GM19372 (cell line): ENCODE data around the gene DNAJC15.
"Not testable (repeated sequence)": the region's sequence is repeated elsewhere in the genome, so short reads cannot be mapped to it uniquely, and the experiment has no call there.

Source experiments
- ATAC-seq: cut with Tn5 transposase; IDR thresholded peaks from one replicate; pipeline ENCODE4 v1.9.1; 2021; ENCODE audit warnings: mild to moderate bottlenecking, low read depth, moderate library complexity; ENCODE audit not compliant: unreplicated experiment

DNAJC15 gene

DNA sequence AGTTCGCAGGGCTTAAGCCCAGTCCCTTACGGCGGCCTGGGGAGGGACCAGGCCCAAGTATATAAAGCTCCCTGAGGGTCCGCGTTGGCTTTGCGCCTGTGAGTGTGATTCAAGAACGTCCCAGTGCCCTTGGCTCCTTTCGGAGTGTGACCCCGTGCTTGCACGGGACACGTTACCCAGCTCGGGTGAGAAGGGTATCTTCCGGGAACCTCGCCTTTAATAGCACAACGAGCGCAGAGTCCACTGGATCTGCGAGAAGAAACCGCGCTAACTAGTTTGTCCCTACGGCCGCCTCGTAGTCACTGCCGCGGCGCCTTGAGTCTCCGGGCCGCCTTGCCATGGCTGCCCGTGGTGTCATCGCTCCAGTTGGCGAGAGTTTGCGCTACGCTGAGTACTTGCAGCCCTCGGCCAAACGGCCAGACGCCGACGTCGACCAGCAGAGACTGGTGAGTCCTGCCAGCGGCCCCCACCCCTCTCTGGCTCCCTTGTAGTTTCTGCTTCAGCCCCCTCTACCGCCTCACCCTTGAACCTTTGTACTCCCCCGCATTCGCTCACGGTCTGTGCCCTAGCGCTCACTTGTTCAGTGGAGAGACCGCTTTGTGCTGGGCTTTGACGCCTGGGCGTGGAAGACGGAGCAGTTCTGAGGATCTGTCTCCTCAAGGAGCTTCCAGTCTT lies at the start of gene DNAJC15:
TSS of gene DNAJC15 (plus strand) at position 298 of the 675 bp plus-strand sequence. CDS start at position 339, 41 bp downstream.
- ATAC-seq: peak; percentile 74

GRCh38 chr13:42976066-42976465 lies 47.3 kb upstream of the DNAJC15 start:
- ATAC-seq: no peak

DNA sequence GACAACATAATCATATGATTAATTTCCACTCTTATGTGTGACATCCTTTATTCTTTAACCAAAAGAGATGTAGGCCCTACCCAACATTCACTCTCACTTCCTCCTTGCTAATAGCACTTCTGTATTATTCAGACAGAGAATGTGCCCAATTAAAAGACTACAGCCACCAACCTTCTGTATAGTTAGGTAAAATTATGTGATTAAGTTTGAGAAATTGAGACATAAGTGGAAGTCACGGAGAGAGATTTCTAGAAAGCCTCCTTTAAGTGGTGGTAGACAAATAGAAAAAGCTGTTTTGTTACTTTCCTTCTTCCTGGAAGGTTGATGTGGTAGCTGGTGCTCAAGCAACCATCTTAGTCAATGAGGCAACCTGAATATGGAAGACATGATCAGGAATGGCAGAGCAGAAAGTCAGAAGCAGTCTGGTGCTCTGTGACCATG lies 46.1 kb upstream of the DNAJC15 start:
- no peak for ATAC-seq

- ATAC-seq: no peak
Observed at GRCh38 chr13:42981317-42981716, 42.1 kb upstream of the DNAJC15 start.

- ATAC-seq: no peak
Observed at GRCh38 chr13:42981853-42982252, 41.5 kb upstream of the DNAJC15 start.

DNA sequence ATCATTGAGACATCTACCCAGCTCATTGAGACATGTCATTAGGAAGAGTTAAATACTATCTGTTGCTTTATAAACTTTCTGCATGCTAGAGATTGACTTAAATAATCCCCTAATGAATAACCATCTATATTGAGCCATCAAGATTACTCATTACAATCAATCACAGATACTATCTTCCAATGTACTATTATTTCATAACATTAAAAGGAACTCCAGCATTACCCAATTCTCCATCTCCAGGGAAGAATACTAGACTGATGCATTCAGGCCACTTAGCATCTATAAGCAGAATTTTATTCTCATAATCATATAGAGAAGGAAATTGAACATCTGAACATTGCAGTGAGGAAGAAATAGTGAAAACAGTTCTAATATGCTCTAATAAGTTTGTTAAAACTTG lies 39.4 kb upstream of the DNAJC15 start:
- ATAC-seq: no peak

DNA sequence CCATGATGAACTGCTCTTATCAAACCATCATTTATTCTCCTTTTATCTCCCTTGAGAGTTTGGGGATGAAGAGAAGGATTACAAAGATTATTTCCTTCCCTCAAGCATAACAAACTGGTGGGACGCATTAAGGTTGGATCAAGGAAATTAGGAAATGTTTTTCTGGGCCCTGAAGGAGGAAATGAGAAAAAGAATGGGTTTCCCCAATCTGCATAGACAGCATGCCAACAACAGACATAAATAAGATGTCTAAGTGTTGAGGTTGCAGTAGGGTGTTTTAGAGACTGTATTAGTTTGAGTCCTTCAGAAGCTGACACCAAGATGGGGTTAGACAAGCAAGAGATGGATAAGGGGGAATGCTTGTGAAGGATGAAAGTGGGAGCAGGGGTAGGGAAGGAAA lies 38.7 kb upstream of the DNAJC15 start:
- no peak for ATAC-seq

GRCh38 chr13:42985312-42986175 lies 37.8 kb upstream of the DNAJC15 start:
- ATAC-seq: no peak

GRCh38 chr13:42986176-42986574 lies 37.2 kb upstream of the DNAJC15 start:
- no peak for ATAC-seq

- no peak for ATAC-seq
Observed at GRCh38 chr13:42990291-42991232, 32.8 kb upstream of the DNAJC15 start.

DNA sequence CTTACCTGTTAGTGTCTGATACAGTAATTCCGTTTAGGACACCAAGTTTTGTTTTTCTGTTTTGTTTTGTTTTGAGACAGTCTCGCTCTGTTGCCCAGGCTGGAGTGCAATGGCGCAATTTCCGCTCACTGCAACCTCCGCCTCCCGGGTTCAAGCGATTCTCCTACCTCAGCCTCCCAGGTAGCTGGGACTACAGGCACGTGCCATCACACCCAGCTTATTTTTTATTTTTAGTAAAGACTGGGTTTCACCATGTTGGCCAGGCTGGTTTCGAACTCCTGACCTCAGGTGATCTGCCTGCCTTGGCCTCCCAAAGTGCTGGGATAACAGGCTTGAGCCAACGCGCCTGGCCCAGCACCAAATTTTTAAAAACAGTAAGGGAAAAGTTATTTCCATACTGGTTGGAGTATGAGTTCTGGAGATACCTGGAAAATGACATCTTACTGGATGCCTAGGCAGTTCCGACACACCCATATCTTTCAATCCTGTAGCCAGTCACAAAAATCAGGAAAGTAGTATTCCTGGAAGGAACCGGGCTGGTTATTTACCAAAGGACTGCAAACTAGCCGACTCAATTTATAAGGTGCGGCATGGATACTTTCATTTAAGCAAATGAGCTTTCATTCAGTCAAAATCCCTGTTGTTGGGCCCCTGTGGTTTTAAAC lies 32.0 kb upstream of the DNAJC15 start:
- not testable (repeated sequence) for ATAC-seq

GRCh38 chr13:42991898-42992763 lies 31.3 kb upstream of the DNAJC15 start, which contains the start of gene EPSTI1:
EPSTI1 (minus strand) TSS chr13:42992241; CDS start chr13:42992165, 76 bp downstream.
- peak; percentile 73 for ATAC-seq

- ATAC-seq: no peak
Observed at GRCh38 chr13:42992764-42993122, 30.6 kb upstream of the DNAJC15 start.

DNA sequence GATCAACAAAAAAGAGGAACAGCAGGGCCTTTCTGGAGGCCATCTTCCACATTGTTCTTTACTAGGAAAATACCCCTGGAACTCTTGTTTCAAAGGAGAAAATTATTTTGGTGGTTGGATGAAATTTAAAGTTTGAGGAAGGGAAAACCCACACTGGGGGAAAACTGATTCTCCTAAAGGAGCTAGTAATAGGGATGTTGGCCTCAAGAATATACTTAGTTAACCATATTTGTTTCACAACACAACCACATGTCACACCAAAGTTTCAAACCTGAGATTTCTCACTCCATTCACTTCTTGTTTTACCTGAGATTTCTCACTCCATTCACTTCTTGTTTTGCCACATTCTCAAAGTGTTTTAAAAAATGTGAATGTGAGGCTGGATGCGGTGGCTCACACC lies 28.5 kb upstream of the DNAJC15 start:
- ATAC-seq: no peak

GRCh38 chr13:42996584-42996983 lies 26.8 kb upstream of the DNAJC15 start:
- no peak for ATAC-seq

DNA sequence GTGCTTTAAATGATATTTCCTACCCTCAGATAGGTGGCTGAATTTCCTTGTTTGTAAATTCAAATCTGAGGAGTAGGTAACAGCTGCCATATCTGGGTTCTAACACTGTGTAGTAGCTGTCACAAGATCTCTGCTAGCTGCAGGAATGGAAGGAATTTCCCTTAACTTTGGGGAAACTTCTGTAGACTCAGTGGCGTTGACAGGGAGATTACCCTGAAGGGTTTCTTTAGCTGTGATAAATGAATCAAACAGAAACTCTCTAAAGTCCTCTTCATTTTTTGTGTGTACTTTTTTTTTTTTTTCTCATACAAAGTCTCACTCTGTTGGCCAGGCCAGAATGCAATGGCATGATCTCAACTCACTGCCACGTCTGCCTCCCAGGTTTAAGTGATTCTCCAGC lies 26.0 kb upstream of the DNAJC15 start:
- ATAC-seq: no peak

DNA sequence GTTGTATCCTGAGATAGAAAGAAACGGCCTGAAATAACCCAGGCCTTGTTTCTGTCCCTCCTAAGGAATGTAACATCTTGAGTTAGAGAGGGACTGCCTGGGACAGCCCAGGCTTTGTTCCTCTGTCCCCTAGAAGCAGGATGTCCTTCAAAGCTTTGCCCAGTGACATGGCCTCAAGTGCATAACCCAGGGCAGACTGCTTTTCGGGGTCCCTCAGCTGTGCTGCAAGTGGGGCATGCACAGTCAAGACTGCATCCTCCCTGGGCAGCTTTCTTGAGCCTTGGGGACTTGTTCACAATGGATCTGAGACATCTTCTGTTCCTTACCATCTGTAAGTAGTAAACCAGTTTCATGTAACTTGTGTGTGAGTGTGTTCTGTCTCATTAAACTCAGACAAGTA lies 23.9 kb upstream of the DNAJC15 start:
- no peak for ATAC-seq

DNA sequence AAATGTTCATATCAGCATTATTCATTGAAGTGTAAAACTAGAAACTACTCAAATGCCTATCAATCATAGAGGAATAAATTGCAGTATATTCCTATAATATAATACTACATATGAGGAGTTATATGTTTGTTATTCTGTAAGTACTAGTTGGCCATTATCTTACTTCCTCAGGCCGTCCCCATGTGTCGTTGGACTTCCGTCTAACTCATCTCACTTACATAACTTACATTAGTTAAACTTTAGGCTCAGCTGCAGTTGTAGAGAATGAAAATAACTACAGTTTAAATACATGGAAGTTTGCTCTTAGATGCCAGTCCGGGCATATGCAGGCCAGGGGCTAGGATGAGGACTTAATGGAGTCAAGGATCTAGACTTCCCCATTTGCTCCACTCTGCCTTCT lies 22.7 kb upstream of the DNAJC15 start:
- no peak for ATAC-seq

DNA sequence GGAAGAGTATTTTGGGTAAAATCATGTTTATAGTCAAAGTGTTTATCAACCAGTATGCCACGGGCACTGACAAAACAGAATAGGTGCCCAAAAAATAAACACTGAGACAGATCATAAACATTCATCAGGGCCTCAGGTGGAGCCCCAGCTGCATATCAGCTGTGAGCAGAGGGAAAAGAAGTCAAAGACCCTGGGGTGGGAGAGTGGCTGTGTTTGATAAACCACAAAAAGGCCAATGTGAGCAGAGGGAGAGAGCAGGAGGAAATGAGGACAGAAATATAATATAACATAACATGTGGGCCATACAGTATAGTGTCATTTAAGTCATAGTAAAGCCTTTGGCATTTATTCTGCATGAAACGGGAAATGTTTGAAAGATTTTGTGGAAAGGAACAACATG lies 21.4 kb upstream of the DNAJC15 start:
- ATAC-seq: no peak
